ENCODE results near the gene SLIT1. TPM values are rescaled to one million over a fixed set of nuclear protein-coding genes. Genes with fewer than 3 reads are reported as not detected.

Gene SLIT1
- total RNA-seq, 2 donors from 2014 or later: 0.56 to 2.0 TPM

- Mint-ChIP-seq H3K27me3 (no peaks in the 10 kb centered on the region), H3K4me1 (peaks cover 13% of the 10 kb centered on the region), H3K9me3 (no peaks in the 10 kb centered on the region), H3K27ac (no peak overlapping the region), H3K4me3 (no peak overlapping the region), H3K36me3 (ENCODE audit: low read depth) (no peaks in the 10 kb centered on the region)
- ATAC-seq (replicated peaks): no peak
Observed at GRCh38 chr10:97213431-97213830, 27.7 kb upstream of the SLIT1 start.

DNA sequence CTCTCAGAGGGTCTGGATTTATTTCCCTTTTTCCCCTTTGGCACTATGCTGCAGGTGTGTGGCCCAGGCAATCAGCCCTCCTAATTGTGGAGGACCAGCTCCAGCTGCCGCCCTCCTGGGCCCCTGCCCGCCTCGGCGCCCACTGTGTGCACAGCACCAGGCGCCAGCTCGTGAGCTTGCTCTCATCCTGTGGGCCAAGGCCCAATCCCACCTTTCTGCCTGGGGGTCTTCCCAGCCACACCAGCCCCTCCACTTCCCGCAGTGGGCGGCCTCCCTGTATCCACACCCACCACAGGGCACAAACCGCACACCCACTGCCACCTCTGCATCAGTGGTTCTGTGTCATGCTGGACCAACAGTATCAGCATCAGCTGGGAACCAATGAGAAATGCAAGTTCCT, 25.5 kb upstream of the SLIT1 start:
- Mint-ChIP-seq H3K4me3 (no peak overlapping the region), H3K36me3 (ENCODE audit: low read depth) (no peaks in the 10 kb centered on the region), H3K27ac (no peak overlapping the region), H3K4me1 (no peaks in the 10 kb centered on the region), H3K27me3 (no peaks in the 10 kb centered on the region), H3K9me3 (no peaks in the 10 kb centered on the region)
- ATAC-seq (replicated peaks): no peak

DNA sequence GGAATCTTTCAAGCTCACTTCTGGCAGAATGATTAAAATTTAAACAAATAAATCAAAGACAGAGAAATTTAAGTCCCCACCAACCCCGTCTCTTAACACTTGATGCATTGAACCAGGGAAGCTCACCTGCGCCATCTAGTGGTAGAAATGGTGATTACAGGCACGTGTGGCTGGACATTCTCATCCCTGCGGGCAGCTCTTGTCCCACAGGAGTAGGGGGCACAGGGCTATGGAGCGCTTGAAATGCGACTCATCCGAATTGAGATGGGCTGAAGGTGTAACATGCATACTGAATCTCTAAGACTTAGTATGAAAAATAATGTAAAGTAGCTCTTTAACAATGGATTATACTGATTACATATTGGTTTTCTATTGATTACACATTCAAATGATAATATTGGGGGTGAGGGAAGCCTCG, 24.8 kb upstream of the SLIT1 start:
- Mint-ChIP-seq H3K27ac (no peak overlapping the region), H3K4me1 (no peaks in the 10 kb centered on the region), H3K9me3 (no peaks in the 10 kb centered on the region), H3K36me3 (ENCODE audit: low read depth) (no peaks in the 10 kb centered on the region), H3K4me3 (no peak overlapping the region), H3K27me3 (no peaks in the 10 kb centered on the region)
- ATAC-seq (replicated peaks): peak; percentile 56

- no peaks in the 10 kb centered on the region for H3K9me3 Mint-ChIP-seq
- H3K27ac Mint-ChIP-seq: no peak overlapping the region
- H3K4me3 Mint-ChIP-seq: no peak overlapping the region
- no peaks in the 10 kb centered on the region for H3K27me3 Mint-ChIP-seq
- H3K36me3 Mint-ChIP-seq (ENCODE audit: low read depth): no peaks in the 10 kb centered on the region
- H3K4me1 Mint-ChIP-seq: no peaks in the 10 kb centered on the region
- ATAC-seq (replicated peaks): no peak
Observed at GRCh38 chr10:97207756-97208346, 22.1 kb upstream of the SLIT1 start.

GRCh38 chr10:97207131-97207530, 21.4 kb upstream of the SLIT1 start:
- ATAC-seq (replicated peaks): no peak
- Mint-ChIP-seq H3K27me3 (no peaks in the 10 kb centered on the region), H3K4me1 (no peaks in the 10 kb centered on the region), H3K9me3 (no peaks in the 10 kb centered on the region), H3K36me3 (ENCODE audit: low read depth) (no peaks in the 10 kb centered on the region), H3K4me3 (no peak overlapping the region), H3K27ac (no peak overlapping the region)

GRCh38 chr10:97204826-97205679, 19.3 kb upstream of the SLIT1 start:
- Mint-ChIP-seq H3K4me1 (no peaks in the 10 kb centered on the region), H3K4me3 (no peak overlapping the region), H3K36me3 (ENCODE audit: low read depth) (no peaks in the 10 kb centered on the region), H3K27ac (no peak overlapping the region), H3K9me3 (no peaks in the 10 kb centered on the region), H3K27me3 (no peaks in the 10 kb centered on the region)
- no peak for ATAC-seq (replicated peaks)

- H3K36me3 Mint-ChIP-seq (ENCODE audit: low read depth): no peaks in the 10 kb centered on the region
Observed at GRCh38 chr10:97203220-97203619, 17.5 kb upstream of the SLIT1 start.

GRCh38 chr10:97200616-97201015, 14.9 kb upstream of the SLIT1 start:
- H3K27ac Mint-ChIP-seq: no peak overlapping the region
- no peak overlapping the region for H3K4me3 Mint-ChIP-seq
- H3K27me3 Mint-ChIP-seq: peaks cover 2% of the 10 kb centered on the region
- ATAC-seq (replicated peaks): no peak
- peaks cover 2% of the 10 kb centered on the region for H3K4me1 Mint-ChIP-seq
- H3K36me3 Mint-ChIP-seq (ENCODE audit: low read depth): no peaks in the 10 kb centered on the region
- no peaks in the 10 kb centered on the region for H3K9me3 Mint-ChIP-seq

More at GRCh38 chr10:97203220-97203619, 17.5 kb upstream of the SLIT1 start:
- no peaks in the 10 kb centered on the region for H3K4me1 Mint-ChIP-seq
- ATAC-seq (replicated peaks): no peak
- no peak overlapping the region for H3K4me3 Mint-ChIP-seq
- no peak overlapping the region for H3K27ac Mint-ChIP-seq
- no peaks in the 10 kb centered on the region for H3K9me3 Mint-ChIP-seq
- H3K27me3 Mint-ChIP-seq: peaks cover 2% of the 10 kb centered on the region

- peaks cover 5% of the 10 kb centered on the region for H3K4me1 Mint-ChIP-seq
- peaks cover 2% of the 10 kb centered on the region for H3K27me3 Mint-ChIP-seq
- H3K9me3 Mint-ChIP-seq: no peaks in the 10 kb centered on the region
- H3K27ac Mint-ChIP-seq: no peak overlapping the region
- no peaks in the 10 kb centered on the region for H3K36me3 Mint-ChIP-seq (ENCODE audit: low read depth)
- ATAC-seq (replicated peaks): no peak
- H3K4me3 Mint-ChIP-seq: no peak overlapping the region
Observed at GRCh38 chr10:97199152-97199551, 13.4 kb upstream of the SLIT1 start.

GRCh38 chr10:97197030-97197500, 11.3 kb upstream of the SLIT1 start:
- ATAC-seq (replicated peaks): no peak
- Mint-ChIP-seq H3K36me3 (ENCODE audit: low read depth) (no peaks in the 10 kb centered on the region), H3K9me3 (no peaks in the 10 kb centered on the region), H3K4me1 (peaks cover 5% of the 10 kb centered on the region), H3K27ac (no peak overlapping the region), H3K27me3 (peaks cover 14% of the 10 kb centered on the region), H3K4me3 (peak overlapping the region; percentile 69)

- peaks cover 5% of the 10 kb centered on the region for H3K4me1 Mint-ChIP-seq
- no peak overlapping the region for H3K27ac Mint-ChIP-seq
- no peaks in the 10 kb centered on the region for H3K9me3 Mint-ChIP-seq
- no peaks in the 10 kb centered on the region for H3K36me3 Mint-ChIP-seq (ENCODE audit: low read depth)
- ATAC-seq (replicated peaks): peak; percentile 89
- peak overlapping the region; percentile 69 for H3K4me3 Mint-ChIP-seq
- H3K27me3 Mint-ChIP-seq: peaks cover 16% of the 10 kb centered on the region
Observed at GRCh38 chr10:97196223-97197029, 10.7 kb upstream of the SLIT1 start.

DNA sequence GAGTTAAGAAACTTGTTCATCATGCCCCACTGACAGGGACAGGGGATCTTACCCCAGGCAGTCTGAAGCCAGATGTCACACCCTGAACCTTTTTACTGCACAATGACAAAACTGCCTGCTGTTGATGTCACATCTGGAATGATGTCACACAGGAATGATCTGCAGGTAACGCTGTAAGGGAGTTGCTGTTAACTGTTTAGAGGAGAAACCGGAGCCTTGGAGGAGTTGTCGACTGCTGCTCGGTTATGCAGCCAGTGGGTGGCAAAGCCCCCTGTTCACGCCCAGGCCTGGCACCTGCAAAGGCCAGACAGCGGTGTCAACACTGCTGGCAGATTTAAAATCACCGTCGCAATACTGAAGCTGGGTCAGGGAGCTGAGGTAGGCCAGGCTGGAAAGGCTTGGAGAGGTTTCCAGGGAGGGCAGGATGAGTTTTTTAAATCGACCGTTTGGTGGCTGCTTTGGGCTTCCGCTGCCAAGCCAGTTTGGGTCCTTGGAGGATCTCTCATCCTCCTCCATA, 10.0 kb upstream of the SLIT1 start:
- Mint-ChIP-seq H3K36me3 (ENCODE audit: low read depth) (no peaks in the 10 kb centered on the region), H3K27me3 (peaks cover 20% of the 10 kb centered on the region)
- ATAC-seq (replicated peaks): no peak

DNA sequence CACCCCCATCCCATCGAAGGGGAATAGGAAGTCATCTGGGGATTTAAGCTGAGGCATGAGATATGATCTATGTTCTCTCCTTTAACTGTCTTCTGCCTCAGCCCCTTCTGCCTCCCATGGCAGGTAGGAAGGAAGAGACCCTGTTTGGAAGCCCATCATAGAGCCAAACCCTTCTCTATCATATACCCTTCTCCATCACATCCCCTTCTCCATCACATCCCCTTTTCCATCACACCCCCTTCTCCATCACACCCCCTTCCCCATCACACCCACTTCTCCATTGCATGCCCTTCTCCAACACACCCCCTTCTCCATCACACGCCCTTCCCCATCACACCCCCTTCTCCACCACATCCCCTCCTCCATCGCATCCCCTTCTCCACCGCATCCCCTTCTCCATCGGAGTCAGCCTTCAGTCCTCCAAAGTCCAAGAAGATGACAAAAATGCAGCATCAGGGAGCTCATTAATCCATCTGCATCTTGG, 7.2 kb upstream of the SLIT1 start:
- H3K4me1 Mint-ChIP-seq: peaks cover 5% of the 10 kb centered on the region

More for the DNA sequence above, 10.0 kb upstream of the SLIT1 start:
- no peak overlapping the region for H3K27ac Mint-ChIP-seq
- H3K9me3 Mint-ChIP-seq: no peaks in the 10 kb centered on the region
- peak overlapping the region; percentile 69 for H3K4me3 Mint-ChIP-seq
- H3K4me1 Mint-ChIP-seq: peaks cover 5% of the 10 kb centered on the region

DNA sequence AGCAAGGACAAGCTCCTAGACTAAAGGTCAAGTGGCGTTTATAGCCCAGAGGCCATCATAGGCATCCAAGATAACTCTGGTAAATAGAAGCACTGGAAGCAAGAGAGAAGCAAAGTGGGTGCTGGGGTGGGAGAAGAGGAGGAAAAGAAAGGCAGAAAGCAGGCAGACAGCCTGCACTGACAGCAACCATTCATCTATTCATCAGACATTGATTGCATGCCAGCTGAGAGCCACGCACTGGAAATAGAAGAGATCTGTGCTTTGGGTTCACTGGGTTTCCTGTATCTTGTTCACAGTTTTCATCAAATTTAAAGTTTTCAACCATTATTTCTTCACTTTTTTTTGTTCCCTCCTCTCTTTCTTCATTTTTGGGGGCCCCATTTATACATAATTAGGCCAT, 4.7 kb upstream of the SLIT1 start:
- peaks cover 44% of the 10 kb centered on the region for H3K27me3 Mint-ChIP-seq
- H3K9me3 Mint-ChIP-seq: no peaks in the 10 kb centered on the region
- no peak overlapping the region for H3K27ac Mint-ChIP-seq
- no peak for ATAC-seq (replicated peaks)
- H3K36me3 Mint-ChIP-seq (ENCODE audit: low read depth): no peaks in the 10 kb centered on the region
- no peak overlapping the region for H3K4me3 Mint-ChIP-seq
- peaks cover under 1% of the 10 kb centered on the region for H3K4me1 Mint-ChIP-seq

More for the DNA sequence above, 7.2 kb upstream of the SLIT1 start:
- Mint-ChIP-seq H3K36me3 (ENCODE audit: low read depth) (no peaks in the 10 kb centered on the region), H3K27ac (no peak overlapping the region), H3K4me3 (no peak overlapping the region), H3K27me3 (peaks cover 27% of the 10 kb centered on the region), H3K9me3 (no peaks in the 10 kb centered on the region)
- no peak for ATAC-seq (replicated peaks)
